Psoas muscle (tissue), 8 donors: ENCODE results near the gene MYO7A. TPM values are rescaled to one million over a fixed set of nuclear protein-coding genes. Genes with fewer than 3 reads are reported as not detected.

ENCODE experiments used
- ATAC-seq, 4 donors: fragments of 200-7000 bp; cut with Tn5 transposase; one replicate each; pipeline ENCODE4 v1.9.1; 2020; ENCODE audit warnings: moderate library complexity in 3 of 4, mild to moderate bottlenecking in 2 of 4
- DNase-seq, 2 donors: peaks; one replicate each; pipeline ENCODE4 v3.0.0-alpha.2; 2020
- H3K27ac ChIP-seq: fragments of 200-600 bp; one replicate; pipeline ENCODE4 v1.8.0; 2022
- H3K27me3 ChIP-seq, 3 donors: fragments of 200-600 bp in 1 of 3; one replicate each; pipeline versions ENCODE4 v1.6.1 to v1.8.0; 2013 to 2022; ENCODE audit warnings: low read length in 2 of 3, mild to moderate bottlenecking in 2 of 3, moderate library complexity in 1 of 3; ENCODE audit not compliant: insufficient read depth in 3 of 3
- H3K36me3 ChIP-seq, 2 donors: fragments of 200-600 bp in 1 of 2; one replicate each; pipeline versions ENCODE4 v1.6.1 to v1.8.0; 2013 to 2022; ENCODE audit warnings: low read depth in 1 of 2, mild to moderate bottlenecking in 1 of 2, moderate library complexity in 1 of 2; ENCODE audit not compliant: insufficient read depth in 1 of 2
- H3K4me1 ChIP-seq: fragments of 200-600 bp; one replicate; pipeline ENCODE4 v1.8.0; 2022
- H3K4me3 ChIP-seq: fragments of 200-600 bp; one replicate; pipeline ENCODE4 v1.8.0; 2022; ENCODE audit warnings: mild to moderate bottlenecking
- H3K9me3 ChIP-seq: fragments of 200-600 bp; one replicate; pipeline ENCODE4 v1.8.0; 2022
- CTCF ChIP-seq: fragments of 200-600 bp; IDR thresholded peaks from one replicate; pipeline ENCODE4 v1.8.0; 2022; ENCODE audit warnings: antibody characterized with exemption
- whole genome bisulfite sequencing, 3 donors: extraction: QIAGEN DNeasy Blood & Tissue Kit; methylation state at CpG; one replicate each; pipeline versions ENCODE4 v1.1.6 to v1.1.7; 2013; 5-methylcytosine and 5-hydroxymethylcytosine counted together
- intact Hi-C, 2 donors: fragments of 100-400 bp; cut with DNase I; formaldehyde crosslinking; loops; one replicate each; pipeline versions ENCODE4 v1.11.0 to v1.14.2; 2022
- polyA plus RNA-seq, 3 donors: library from polyadenylated mRNA; stranded (reverse); fragments of 200-250 nt; gene quantifications; one replicate each; pipeline ENCODE4 v1.2.3, GENCODE V29; 2013
- total RNA-seq, 4 donors: library from RNA; stranded (reverse); fragmentation: NEBNext Ultra II Directional in 2 of 4; extraction: Animal tissue kit (Norgen Biotek cat#: 25700) in 2 of 4; gene quantifications; one replicate each; pipeline versions ENCODE4 v1.2.1 to v1.2.4, GENCODE V29; 2021 to 2023
- donor health status: healthy with polysubstance abuse.
- donor health status: DM: no; HTN: no; CAD: no; lungs with moderate emphysema.
- donor health status: Bipolar disorder and iron deficiency.
- donor health status: healthy.
- donor health status: DM: yes; HTN: yes; CAD: no.
- donor health status: DM: no; HTN: no; CAD: no.
- donor health status: DM: no; HTN: no; CAD: no.
- donor health status: DM: yes; HTN: yes; CAD: no.

Gene MYO7A
- total and polyA plus RNA-seq, 7 donors, result 0.62 to 3.0 (median 2.3) TPM

DNA sequence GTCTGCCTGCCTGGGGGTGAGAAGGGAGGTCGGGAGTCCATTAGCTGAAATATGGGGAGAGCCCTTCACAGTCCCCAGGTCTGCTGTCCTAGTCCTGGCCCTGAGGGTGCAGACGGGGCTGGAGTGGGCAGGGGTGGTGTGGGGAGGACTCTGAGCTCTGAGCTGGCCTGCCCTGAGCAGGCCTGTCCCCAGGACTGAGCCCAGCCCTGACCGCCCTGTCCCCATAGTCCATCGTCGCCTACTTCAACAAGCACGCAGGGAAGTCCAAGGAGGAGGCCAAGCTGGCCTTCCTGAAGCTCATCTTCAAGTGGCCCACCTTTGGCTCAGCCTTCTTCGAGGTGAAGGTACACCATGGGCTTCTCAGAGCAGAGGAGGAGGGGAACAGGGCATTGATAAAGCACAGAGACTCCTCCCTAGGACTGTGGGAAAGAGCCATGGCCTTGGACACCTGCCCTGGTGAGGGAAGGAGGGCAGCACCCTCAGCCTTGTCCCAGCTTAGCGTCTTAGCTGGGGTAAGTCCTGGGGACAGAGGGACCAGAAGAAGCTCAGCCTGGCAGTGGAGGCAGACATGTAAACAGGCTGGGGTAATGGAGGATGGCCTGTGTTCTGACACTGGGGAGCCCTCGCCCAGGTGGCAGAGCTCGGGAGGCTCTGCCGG lies 83.7 kb downstream of the MYO7A start:
- 84 to 91% (median 89%) methylated on average over 11 of the region's 11 CpGs for WGBS, 3 donors
- no peaks in the 10 kb centered on the region for H3K27me3 ChIP-seq
- no peaks in the 10 kb centered on the region for H3K36me3 ChIP-seq
- ATAC-seq (no peak), DNase-seq (no peak)
- no peak overlapping the region for H3K27ac ChIP-seq
- intact Hi-C loops, result no loop called here
- no peak for TF ChIP-seq CTCF
- no peaks in the 10 kb centered on the region for H3K4me1 ChIP-seq
- no peaks in the 10 kb centered on the region for H3K9me3 ChIP-seq
- no peak overlapping the region for H3K4me3 ChIP-seq

DNA sequence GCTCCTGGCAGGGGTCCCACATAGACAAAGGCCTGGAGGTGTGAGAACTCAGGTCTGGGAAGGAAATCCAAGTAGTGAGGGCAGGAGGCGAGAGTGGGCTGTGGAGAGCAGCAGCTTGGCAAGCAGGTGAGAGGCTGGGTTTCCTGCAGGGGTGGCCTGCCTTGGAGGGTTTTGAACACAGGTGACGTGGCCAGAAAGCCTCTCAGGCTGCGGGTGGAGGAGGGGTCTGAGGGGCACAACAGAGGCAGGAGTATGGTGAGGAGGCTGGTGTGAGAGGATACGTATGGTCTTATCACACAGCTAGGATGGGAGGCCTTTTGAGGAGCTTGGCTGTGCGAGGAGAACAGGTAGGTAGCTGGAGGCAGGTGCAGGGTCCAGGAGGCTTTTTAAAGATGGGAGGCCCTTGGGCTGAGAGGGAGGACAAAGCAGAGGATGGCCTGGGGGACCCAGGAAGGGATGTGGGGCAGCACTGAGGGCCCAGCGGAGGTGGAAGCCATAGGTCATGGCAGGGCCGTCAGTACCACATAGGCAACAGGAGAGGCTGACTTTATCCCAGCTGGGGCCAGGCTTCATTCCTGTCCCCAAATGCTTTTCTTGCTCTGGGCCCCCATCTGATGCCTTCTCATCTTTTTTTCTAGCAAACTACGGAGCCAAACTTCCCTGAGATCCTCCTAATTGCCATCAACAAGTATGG lies 84.4 kb downstream of the MYO7A start:
- DNase-seq (no peak), ATAC-seq (no peak)
- H3K36me3 ChIP-seq, result no peaks in the 10 kb centered on the region
- no peaks in the 10 kb centered on the region for H3K9me3 ChIP-seq
- 93 to 95% (median 94%) methylated on average over 8 of the region's 8 CpGs for WGBS, 3 donors
- H3K27ac ChIP-seq, result no peak overlapping the region
- no peak overlapping the region for H3K4me3 ChIP-seq
- H3K4me1 ChIP-seq, result no peaks in the 10 kb centered on the region
- intact Hi-C loops, result no loop called here
- H3K27me3 ChIP-seq, result no peaks in the 10 kb centered on the region
- TF ChIP-seq CTCF, result no peak

DNA sequence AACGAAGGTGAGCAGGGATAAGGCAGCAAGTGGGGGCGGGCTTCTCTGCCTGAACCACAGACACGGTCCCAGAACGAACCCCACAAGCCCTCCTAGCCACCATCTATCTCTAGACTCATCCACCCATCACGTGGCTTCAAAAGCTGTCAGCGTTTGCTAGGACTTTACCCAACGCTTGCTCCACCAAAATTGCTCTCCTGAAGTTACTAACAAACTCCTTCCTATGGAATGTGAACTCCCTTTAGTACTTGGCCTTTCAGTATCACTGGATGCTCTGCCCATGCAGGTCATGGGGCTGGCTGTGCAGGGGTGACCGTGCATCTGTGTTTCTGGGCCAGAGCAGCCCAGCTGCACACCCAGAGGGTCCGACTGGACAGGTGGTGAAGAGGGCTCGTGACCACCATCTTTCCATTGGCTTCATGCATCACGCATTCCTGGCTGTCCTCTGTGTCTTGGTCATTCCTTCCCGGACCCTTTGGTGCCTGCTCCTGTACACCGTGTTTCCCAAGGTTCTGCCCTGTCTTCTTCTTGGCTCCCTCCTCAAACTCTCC lies 85.1 kb downstream of the MYO7A start:
- H3K4me1 ChIP-seq, result no peaks in the 10 kb centered on the region
- TF ChIP-seq CTCF, result no peak
- no peaks in the 10 kb centered on the region for H3K36me3 ChIP-seq
- no peak for DNase-seq
- intact Hi-C loops, result no loop called here
- H3K9me3 ChIP-seq, result no peaks in the 10 kb centered on the region
- no peaks in the 10 kb centered on the region for H3K27me3 ChIP-seq
- no peak overlapping the region for H3K27ac ChIP-seq
- H3K4me3 ChIP-seq, result no peak overlapping the region
- 80 to 92% (median 81%) methylated on average over 13 of the region's 13 CpGs for WGBS, 3 donors
- ATAC-seq, result no peak

- no peaks in the 10 kb centered on the region for H3K9me3 ChIP-seq
- no peaks in the 10 kb centered on the region for H3K36me3 ChIP-seq
- no peaks in the 10 kb centered on the region for H3K27me3 ChIP-seq
- no peak overlapping the region for H3K4me3 ChIP-seq
- no peak overlapping the region for H3K27ac ChIP-seq
- intact Hi-C loops, result no loop called here
- 87 to 91% (median 87%) methylated on average over 17 to 18 of the region's 18 CpGs for WGBS, 3 donors
- ATAC-seq (no peak), DNase-seq (no peak)
- TF ChIP-seq CTCF, result no peak
- no peaks in the 10 kb centered on the region for H3K4me1 ChIP-seq
Measured at GRCh38 chr11:77213589-77214428, 85.8 kb downstream of the MYO7A start.
